HFFc6 (cell line): ENCODE measurements around the gene TMUB1. TPM values are rescaled to one million over a fixed set of nuclear protein-coding genes. Genes with fewer than 3 reads are reported as not detected.

Experiments
- DNase-seq: peaks from one replicate; pipeline ENCODE4 v3.0.0-alpha.2; 2018
- H3K27ac Mint-ChIP-seq: 2 replicates; pipeline ENCODE4 v1.8.0; 2020; ENCODE audit warnings: mild to moderate bottlenecking, mixed read lengths
- H3K27me3 Mint-ChIP-seq: 2 replicates; pipeline ENCODE4 v1.8.0; 2021; ENCODE audit warnings: mild to moderate bottlenecking, moderate library complexity, mixed read lengths; ENCODE audit not compliant: insufficient read depth
- H3K36me3 Mint-ChIP-seq: 2 replicates; pipeline ENCODE4 v1.8.0; 2021; ENCODE audit warnings: low read depth, mixed read lengths
- H3K4me1 Mint-ChIP-seq: 2 replicates; pipeline ENCODE4 v1.8.0; 2020; ENCODE audit warnings: low read depth, mixed read lengths
- H3K4me3 Mint-ChIP-seq: 2 replicates; pipeline ENCODE4 v1.8.0; 2020; ENCODE audit warnings: mild to moderate bottlenecking, moderate library complexity, mixed read lengths
- H3K9me3 Mint-ChIP-seq: 2 replicates; pipeline ENCODE4 v1.8.0; 2020; ENCODE audit warnings: mild to moderate bottlenecking, mixed read lengths
- total RNA-seq, 6 experiments: library from RNA; stranded (reverse); fragmentation: NEBNext Ultra II Directional; extraction: Animal tissue kit (Norgen Biotek cat#: 25700); gene quantifications; 2 replicates in 1 of 6; 3 replicates in 5 of 6; pipeline ENCODE4 v1.2.3, GENCODE V29; 2021
- TF ChIP-seq, protein P1 (sequence below): fragments of 200-600 bp; sonication (generic); IDR thresholded peaks from 2 replicates; pipeline ENCODE4 v1.5.0; 2021; ENCODE audit warnings: antibody characterized with exemption, mild to moderate bottlenecking

TMUB1 gene
- total RNA-seq, 6 experiments from 2014 or later, result 44.0 to 57.8 (median 51.9) TPM

DNA sequence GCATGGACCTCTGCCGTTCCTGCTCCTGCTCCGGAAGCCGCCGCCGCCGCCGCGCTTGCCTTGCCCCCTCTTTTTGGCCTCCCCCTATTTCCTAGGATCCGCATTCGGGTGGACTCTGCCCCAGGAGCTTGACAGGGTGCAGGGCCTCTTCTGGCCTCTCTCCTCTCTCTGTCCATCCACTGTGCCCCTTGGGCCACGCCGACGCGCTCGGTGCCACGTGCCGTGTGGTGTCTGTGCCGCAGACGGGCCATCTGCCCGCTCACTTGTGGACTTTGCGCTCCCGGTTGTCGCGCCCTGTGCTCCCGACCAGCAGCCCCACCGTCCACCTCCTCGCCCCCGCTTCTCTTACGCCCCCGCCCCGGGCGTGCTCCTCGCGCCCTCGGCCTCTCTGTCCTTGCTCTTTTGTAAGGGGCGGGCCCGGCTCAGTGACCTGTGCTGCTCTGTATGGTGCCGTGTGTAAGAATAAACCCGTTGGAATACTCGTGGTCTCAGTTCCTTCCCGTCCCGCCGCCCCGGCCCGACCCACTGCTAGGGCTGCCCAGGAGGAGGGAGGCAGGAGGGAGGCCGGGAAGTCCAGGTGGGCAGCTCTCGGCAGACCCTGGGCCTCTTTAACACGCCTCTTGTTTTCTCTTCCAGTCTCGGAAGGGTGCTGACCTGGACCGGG is 40.0 kb upstream of the TMUB1 start:
- Mint-ChIP-seq H3K4me1 (peaks cover 5% of the 10 kb centered on the region; the same call in 1 of the 2 replicates), H3K36me3 (peaks cover 29% of the 10 kb centered on the region), H3K27ac (peak overlapping the region; percentile 36; the same call in 1 of the 2 replicates), H3K27me3 (peaks cover 5% of the 10 kb centered on the region), H3K9me3 (no peaks in the 10 kb centered on the region), H3K4me3 (no peak overlapping the region)
- TF ChIP-seq, protein P1, sequence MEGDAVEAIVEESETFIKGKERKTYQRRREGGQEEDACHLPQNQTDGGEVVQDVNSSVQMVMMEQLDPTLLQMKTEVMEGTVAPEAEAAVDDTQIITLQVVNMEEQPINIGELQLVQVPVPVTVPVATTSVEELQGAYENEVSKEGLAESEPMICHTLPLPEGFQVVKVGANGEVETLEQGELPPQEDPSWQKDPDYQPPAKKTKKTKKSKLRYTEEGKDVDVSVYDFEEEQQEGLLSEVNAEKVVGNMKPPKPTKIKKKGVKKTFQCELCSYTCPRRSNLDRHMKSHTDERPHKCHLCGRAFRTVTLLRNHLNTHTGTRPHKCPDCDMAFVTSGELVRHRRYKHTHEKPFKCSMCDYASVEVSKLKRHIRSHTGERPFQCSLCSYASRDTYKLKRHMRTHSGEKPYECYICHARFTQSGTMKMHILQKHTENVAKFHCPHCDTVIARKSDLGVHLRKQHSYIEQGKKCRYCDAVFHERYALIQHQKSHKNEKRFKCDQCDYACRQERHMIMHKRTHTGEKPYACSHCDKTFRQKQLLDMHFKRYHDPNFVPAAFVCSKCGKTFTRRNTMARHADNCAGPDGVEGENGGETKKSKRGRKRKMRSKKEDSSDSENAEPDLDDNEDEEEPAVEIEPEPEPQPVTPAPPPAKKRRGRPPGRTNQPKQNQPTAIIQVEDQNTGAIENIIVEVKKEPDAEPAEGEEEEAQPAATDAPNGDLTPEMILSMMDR, result no peak
- DNase-seq, result no peak

DNA sequence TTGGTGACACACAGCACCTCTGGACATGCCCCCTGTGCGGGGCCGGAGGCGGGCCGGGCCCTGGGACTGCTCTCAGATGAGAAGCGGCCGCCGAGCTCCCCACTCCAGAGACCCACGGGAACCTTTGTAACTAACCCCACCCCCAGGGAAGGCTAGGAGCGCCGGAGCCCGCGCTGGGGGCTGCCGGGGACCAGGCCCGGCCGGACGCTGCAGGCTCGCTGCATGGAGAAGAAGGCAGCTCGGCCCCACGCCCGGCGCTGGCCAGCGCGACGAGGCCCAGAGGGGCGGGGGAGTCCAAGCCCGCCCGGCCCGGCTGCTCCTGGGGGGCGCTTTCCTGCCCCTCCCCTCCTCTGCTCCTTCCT is 39.5 kb upstream of the TMUB1 start:
- Mint-ChIP-seq H3K36me3 (peaks cover 29% of the 10 kb centered on the region), H3K27ac (no peak overlapping the region), H3K9me3 (no peaks in the 10 kb centered on the region), H3K27me3 (peaks cover 5% of the 10 kb centered on the region), H3K4me1 (peaks cover 5% of the 10 kb centered on the region; the same call in 1 of the 2 replicates), H3K4me3 (no peak overlapping the region)
- DNase-seq, result no peak
- TF ChIP-seq, protein P1, result no peak

DNA sequence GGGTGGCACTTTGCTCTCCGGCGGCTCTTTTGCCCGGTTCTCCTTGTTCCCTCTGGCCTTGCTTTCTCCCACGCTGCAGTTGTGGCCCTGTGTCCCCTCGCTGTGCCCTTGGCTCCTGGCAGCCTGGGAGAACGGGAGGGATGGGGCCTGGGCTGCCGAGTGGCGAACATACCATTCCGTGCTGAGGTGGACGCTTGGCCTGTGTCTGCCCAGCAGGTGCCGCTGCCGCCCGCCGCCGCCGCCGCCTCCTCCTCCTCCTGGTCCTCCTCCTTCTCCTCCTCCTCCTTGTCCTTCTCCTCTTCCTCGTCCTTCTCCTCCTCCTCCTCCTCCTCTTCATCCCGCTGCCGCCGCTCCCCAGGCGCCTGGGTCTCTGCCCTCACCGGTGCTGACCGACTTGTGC is 39.0 kb upstream of the TMUB1 start:
- H3K36me3 Mint-ChIP-seq, result peaks cover 29% of the 10 kb centered on the region
- no peak overlapping the region for H3K27ac Mint-ChIP-seq
- no peak for DNase-seq
- TF ChIP-seq, protein P1, result no peak
- no peaks in the 10 kb centered on the region for H3K9me3 Mint-ChIP-seq
- H3K4me3 Mint-ChIP-seq, result no peak overlapping the region
- peaks cover 5% of the 10 kb centered on the region for H3K27me3 Mint-ChIP-seq
- peaks cover 5% of the 10 kb centered on the region; the same call in 1 of the 2 replicates for H3K4me1 Mint-ChIP-seq

DNA sequence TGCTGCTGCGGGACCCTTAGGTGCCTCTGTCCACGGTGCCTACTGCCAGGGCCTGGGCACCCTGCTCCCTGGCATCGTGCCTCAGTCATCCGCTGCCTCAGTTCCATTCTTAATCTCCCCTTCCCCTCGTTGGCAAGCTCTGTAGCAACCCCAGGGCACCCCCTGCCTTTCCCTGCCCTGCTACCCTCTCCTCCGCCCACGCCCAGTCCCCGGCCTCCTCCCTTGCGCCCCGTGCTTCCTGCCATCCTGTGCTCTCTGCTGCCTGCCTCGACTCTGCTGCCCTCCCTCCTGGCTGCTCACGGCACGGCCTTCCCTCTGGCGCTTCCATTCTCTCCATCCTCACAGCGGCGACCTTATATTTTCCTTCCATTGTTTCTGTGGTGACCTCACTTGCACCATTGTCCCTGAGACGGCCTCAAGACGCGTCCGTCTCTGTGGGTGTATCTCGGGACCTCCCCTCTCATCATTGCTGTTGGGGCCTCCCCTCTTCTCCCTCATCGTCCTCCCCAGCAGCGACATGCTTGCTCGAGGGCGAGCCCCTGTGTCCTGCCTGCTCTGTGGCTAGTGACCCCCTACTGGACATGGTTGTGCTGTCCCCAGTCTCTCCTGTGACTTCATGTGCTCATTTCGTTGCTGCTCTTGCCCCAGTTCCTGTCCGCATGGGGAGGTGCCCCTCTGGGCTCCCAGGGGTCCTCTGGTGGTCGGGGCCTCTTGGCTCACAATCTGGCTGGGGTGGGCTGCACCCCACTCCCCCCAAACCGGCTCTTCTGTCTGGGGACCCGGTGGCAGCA is 38.3 kb upstream of the TMUB1 start:
- TF ChIP-seq, protein P1, result no peak
- H3K4me3 Mint-ChIP-seq, result no peak overlapping the region
- peaks cover 29% of the 10 kb centered on the region for H3K36me3 Mint-ChIP-seq
- no peak for DNase-seq
- no peaks in the 10 kb centered on the region for H3K9me3 Mint-ChIP-seq
- peak overlapping the region; percentile 19; the same call in 1 of the 2 replicates for H3K27ac Mint-ChIP-seq
- peaks cover 4% of the 10 kb centered on the region for H3K27me3 Mint-ChIP-seq
- peaks cover 5% of the 10 kb centered on the region; the same call in 1 of the 2 replicates for H3K4me1 Mint-ChIP-seq

DNA sequence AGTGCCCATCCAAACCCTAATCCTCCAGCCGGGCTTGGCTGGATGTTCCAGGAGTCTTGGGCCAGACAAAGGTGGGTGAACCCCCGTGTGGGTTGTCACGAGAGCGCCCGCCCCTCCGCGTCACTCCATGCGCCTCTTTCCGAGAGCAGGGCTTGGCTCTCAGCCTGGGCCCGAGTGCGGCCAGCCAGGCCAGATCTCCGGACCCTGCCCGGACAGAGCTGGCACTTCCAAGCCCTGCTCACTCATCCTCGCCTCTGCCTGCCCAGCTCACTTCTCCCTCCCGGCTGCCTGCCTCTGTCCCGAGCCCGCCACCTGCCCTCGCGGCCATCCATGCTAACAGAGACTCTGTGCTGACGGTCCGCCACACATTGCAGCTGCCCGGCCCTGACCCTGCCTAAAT is 37.6 kb upstream of the TMUB1 start:
- TF ChIP-seq, protein P1, result no peak
- Mint-ChIP-seq H3K36me3 (peaks cover 29% of the 10 kb centered on the region), H3K4me1 (peaks cover 8% of the 10 kb centered on the region), H3K4me3 (no peak overlapping the region), H3K27ac (no peak overlapping the region), H3K27me3 (peaks cover 4% of the 10 kb centered on the region), H3K9me3 (no peaks in the 10 kb centered on the region)
- DNase-seq, result no peak
